ENCODE measurements around the gene APBA2.

The APBA2 gene

GRCh38 chr15:29031502-29032228 is 145.9 kb downstream of the APBA2 start (continued):
- TF ChIP-seq BCL6B (tag by site-specific recombination; IDR thresholded peaks at IDR 0.05), result no peak
- no peak for TF ChIP-seq GLIS2 (tag by site-specific recombination; IDR thresholded peaks at IDR 0.05)

- CTCF ChIA-PET, result no interaction called here
- no peak overlapping the region for H3K4me3 ChIP-seq (ENCODE audit: low read depth, low read length)
- POLR2A ChIA-PET, result no interaction called here
- no peaks in the 10 kb centered on the region for H3K36me3 ChIP-seq (ENCODE audit: control insufficient read depth in 2 of 2, insufficient read depth in 1 of 2, low read length in 2 of 2)
- H3K9me3 ChIP-seq (ENCODE audit: control insufficient read depth, insufficient read depth, low read depth, low read length), result no peaks in the 10 kb centered on the region
- no peaks in the 10 kb centered on the region for H3K4me1 ChIP-seq (ENCODE audit: control insufficient read depth, insufficient read depth, low read length)
- TF ChIP-seq ZNF26 (tag by site-specific recombination; IDR thresholded peaks at IDR 0.05) (no peak), PATZ1 (tag by site-specific recombination; IDR thresholded peaks at IDR 0.05) (no peak), CTCF (tag by site-specific recombination; IDR thresholded peaks at IDR 0.05) (no peak), ZNF704 (tag by site-specific recombination; IDR thresholded peaks at IDR 0.05) (no peak), KLF17 (tag by site-specific recombination; IDR thresholded peaks at IDR 0.05) (no peak), ZNF2 (tag by site-specific recombination; IDR thresholded peaks at IDR 0.05) (no peak), KLF8 (tag by site-specific recombination; IDR thresholded peaks at IDR 0.05) (no peak), ZNF366 (tag by site-specific recombination; conservative IDR thresholded peaks at IDR 0.05) (no peak), ZNF549 (tag by site-specific recombination; IDR thresholded peaks at IDR 0.05) (no peak), SALL2 (tag by site-specific recombination; IDR thresholded peaks at IDR 0.05; ENCODE audit: borderline replicate concordance) (no peak), ZNF350 (tag by site-specific recombination; IDR thresholded peaks at IDR 0.05) (no peak), PRDM1 (tag by site-specific recombination; IDR thresholded peaks at IDR 0.05) (no peak), ZNF529 (tag by site-specific recombination; IDR thresholded peaks at IDR 0.05; ENCODE audit: insufficient replicate concordance) (no peak), BCL11A (tag by site-specific recombination; IDR thresholded peaks at IDR 0.05; ENCODE audit: low read depth) (no peak), ZNF335 (tag by site-specific recombination; conservative IDR thresholded peaks at IDR 0.05) (no peak), ZNF677 (tag by site-specific recombination; IDR thresholded peaks at IDR 0.05) (no peak), ZNF560 (tag by site-specific recombination; IDR thresholded peaks at IDR 0.05; ENCODE audit: borderline replicate concordance) (no peak)
- H3K27ac ChIP-seq (ENCODE audit: extremely low read depth, low read depth, low read length), result no peak overlapping the region
Measured at GRCh38 chr15:29032229-29032625, 146.5 kb downstream of the APBA2 start.
